NCI-H69 (cell line): Measurements from ENCODE around the gene PRKCD.

ENCODE experiments used
- DNase-seq: peaks from one replicate; lab custom pipeline; 2025; lab: John Stamatoyannopoulos, UW

The PRKCD gene

GRCh38 chr3:53190659-53191058, 29.6 kb downstream of the PRKCD start:
- DNase-seq, result no peak

GRCh38 chr3:53191836-53192480, 30.9 kb downstream of the PRKCD start:
- no peak for DNase-seq

GRCh38 chr3:53192608-53193007, 31.6 kb downstream of the PRKCD start:
- DNase-seq, result no peak

- DNase-seq, result peak; percentile 3
Observed at GRCh38 chr3:53193466-53194209, 32.6 kb downstream of the PRKCD start.

GRCh38 chr3:53194210-53195065, 33.4 kb downstream of the PRKCD start:
- peak; percentile 28 for DNase-seq

- DNase-seq, result no peak
Observed at GRCh38 chr3:53195066-53195450, 34.0 kb downstream of the PRKCD start.

GRCh38 chr3:53195602-53196574, 34.9 kb downstream of the PRKCD start:
- peak; percentile 68 for DNase-seq

- DNase-seq, result peak; percentile 32
Observed at GRCh38 chr3:53196575-53197407, 35.8 kb downstream of the PRKCD start.

GRCh38 chr3:53198256-53198977, 37.4 kb downstream of the PRKCD start:
- DNase-seq, result no peak

GRCh38 chr3:53198996-53199395, 38.0 kb downstream of the PRKCD start:
- no peak for DNase-seq

GRCh38 chr3:53199834-53200233, 38.8 kb downstream of the PRKCD start:
- DNase-seq, result peak; percentile 12

GRCh38 chr3:53200501-53201498, 39.8 kb downstream of the PRKCD start:
- no peak for DNase-seq

- DNase-seq, result peak; percentile 45
Observed at GRCh38 chr3:53202331-53203015, 41.5 kb downstream of the PRKCD start.

GRCh38 chr3:53211706-53212702, 51.0 kb downstream of the PRKCD start:
- no peak for DNase-seq

- DNase-seq, result no peak
Observed at GRCh38 chr3:53213276-53213675, 52.3 kb downstream of the PRKCD start.

- DNase-seq, result no peak
Observed at GRCh38 chr3:53215816-53216215, 54.8 kb downstream of the PRKCD start.

- DNase-seq, result peak; percentile 49
Observed at GRCh38 chr3:53216723-53217122, 55.7 kb downstream of the PRKCD start.
